Stimulated activated CD8-positive, alpha-beta memory T cell treated with anti-CD3 and anti-CD28 coated beads, Interleukin-7, amount 100 ng/mL, for 1 hour (primary cell): ENCODE data around the gene TFAP2E.

ENCODE experiments used
- DNase-seq, 2 donors: peaks; one replicate each; pipeline ENCODE4 v3.0.0-alpha.2; 2020; ENCODE audit warnings: low read depth in 2 of 2

TFAP2E gene

GRCh38 chr1:35573198-35574124 is at the start of gene TFAP2E:
TFAP2E (plus strand) TSS chr1:35573314; CDS start chr1:35573578, 264 bp downstream.
- no peak for DNase-seq

GRCh38 chr1:35524106-35524505 is 49.0 kb upstream of the TFAP2E start:
- DNase-seq: no peak

GRCh38 chr1:35530168-35530567 is 42.9 kb upstream of the TFAP2E start:
- no peak for DNase-seq

DNA sequence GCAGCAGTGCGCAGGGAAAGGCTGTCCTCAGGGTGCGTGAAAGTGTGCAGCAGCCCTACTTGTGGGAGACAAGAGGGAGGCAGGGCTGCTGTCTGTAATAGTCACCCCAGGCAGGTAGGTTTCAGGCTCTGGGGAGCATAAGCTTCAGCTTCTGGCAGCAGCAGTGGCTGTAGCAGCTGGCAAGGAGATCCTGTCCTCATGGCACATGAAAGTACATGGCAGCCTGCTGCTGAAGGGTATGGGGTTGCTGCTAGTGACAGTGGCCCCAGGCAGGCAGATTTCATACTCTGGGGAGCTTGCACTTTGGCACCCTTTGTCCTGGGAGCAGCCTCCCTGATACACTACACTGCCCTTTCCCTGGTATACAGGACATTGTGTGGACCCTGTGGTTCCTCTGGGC is 42.2 kb upstream of the TFAP2E start:
- DNase-seq: no peak

DNA sequence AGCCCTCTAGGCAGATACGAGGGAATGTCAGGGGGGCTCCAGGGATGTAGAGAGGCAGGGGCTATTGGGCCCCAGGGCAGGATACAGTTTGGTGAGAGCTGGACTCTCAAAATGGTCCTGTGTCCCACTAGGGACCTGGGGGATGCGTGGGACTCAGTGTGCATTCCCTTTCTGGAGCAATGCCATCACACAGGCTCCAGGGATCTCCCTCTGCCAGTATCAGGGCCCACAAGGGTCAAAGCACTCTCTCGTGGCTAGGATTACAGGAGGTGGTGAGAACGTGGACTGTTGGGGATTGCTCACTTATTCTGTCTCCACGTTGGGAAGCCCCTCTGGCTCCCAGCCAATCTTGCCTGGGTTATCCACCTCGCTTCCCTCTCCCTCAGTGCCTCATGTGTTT is 41.7 kb upstream of the TFAP2E start:
- no peak for DNase-seq

- DNase-seq: no peak
Observed at GRCh38 chr1:35532497-35533223, 40.5 kb upstream of the TFAP2E start.

DNA sequence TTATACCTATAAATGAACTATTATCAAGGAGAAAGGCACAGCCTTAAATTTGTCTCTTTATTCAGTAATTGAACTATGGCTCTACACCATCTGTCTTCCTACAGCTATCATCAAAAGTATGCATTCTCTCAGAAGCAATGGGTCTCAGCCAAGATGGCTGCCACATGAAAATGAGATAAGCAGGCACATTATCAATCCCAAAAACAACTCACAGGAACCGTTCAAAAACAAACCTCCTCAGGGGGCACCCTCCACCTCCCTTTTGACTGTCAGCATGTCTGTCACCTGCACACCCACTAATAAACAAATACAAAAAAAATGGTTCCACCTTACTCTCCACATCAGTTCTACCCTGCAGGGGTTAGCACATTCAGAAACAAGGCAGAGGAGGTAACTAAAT is 39.5 kb upstream of the TFAP2E start:
- no peak for DNase-seq

GRCh38 chr1:35535243-35535642 is 37.9 kb upstream of the TFAP2E start:
- no peak for DNase-seq

DNA sequence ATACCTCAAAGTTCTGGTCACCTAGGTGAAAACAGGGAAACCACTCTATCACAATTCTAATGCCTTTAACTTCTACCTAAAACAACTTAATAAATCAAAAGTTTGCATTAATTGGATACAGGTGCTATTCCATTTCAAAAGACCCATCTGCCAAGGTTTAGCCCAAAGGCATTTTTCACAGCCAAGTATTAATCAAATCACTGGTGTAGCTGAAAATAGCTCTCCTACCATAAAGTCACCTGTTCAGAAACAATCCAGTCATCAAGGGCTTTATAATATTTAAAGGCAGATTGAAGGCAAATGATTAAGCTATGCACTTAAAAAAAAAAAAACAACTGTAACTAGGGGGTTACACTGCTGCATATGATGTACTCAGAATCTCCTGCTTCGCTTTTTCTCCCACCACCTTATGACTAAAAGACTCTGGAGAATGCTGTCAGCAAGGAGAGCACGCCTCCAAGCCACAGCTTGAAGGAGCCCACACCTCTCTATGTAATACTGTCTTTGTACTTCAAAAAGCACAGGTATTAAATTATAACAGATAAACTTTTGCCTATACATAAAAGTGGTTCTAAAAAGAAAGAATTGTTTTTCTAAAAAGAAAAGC is 36.5 kb upstream of the TFAP2E start:
- DNase-seq: no peak

GRCh38 chr1:35537806-35538205 is 35.3 kb upstream of the TFAP2E start:
- DNase-seq: no peak

DNA sequence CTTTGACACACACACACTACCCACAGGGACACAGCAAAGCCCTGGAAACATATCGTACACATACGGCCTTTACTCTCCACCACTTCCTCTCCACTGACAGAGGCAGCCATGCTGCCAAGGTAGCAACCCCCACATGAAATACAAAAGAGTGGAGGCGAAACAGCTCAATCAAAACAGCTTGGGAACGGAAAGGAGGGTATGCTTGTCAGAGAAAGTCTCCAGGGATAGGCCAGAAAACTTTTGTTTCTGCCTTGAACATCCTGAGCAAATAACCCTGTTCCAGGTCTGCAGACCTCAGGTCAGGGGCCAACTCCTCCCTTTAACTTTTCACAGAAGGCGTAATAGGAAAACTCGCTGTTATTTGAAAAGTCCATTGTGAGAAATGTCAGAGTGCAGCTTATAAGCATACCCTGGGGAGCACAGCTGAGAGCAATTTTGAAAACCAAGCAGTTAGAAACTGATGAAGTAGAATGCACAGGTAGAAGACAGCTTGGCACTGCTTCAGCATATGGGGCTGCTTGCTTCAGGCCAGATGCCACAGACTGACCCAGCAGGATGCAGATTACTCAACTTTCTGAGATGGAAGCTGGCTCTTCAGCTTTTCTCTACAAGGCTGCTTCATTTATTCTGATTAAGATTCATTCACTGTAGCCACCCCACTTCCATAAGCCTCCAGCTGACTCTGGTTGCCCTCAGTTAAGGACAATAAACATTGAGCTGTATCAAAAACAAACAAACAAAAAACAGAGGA is 33.9 kb upstream of the TFAP2E start:
- DNase-seq: no peak

DNA sequence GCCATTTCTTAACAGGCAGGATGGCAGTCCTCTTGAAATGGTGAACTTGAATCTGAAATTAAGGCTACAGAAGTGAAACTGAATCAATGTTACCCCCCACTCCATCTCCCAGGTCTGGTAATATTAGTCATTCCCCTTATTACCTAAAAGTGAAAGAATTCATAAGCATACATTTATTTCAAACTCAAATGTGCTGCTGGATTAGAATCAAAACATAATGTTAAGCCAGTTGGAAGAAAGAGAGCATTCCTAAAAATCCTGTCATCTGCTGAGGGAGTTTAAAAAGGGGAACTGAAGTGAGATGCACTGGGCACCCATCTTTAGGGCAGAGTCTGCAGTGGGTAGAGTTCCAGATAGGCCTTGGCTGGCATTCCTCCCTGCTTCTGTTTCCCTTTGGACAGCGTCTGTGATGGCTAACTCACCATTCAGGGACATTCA is 33.3 kb upstream of the TFAP2E start:
- DNase-seq: no peak

DNA sequence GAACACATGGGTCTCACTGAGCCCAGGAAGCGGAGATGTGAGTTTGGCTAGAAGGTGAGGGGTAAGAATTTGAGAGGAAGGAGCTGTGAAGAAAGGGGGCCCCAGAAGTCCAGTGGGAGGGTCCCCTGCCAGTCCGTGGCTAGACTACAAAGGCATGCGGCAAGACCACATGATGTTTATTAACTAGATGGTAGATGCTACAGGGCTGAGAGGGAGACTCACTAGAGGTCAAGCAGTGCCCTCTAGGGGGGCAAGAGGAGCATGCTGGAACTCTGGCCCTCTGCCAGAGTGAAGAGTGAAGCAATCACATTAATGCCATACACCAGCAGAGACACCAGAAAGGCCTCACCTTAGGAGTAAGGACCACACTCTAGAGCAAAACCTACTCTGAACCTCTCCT is 28.1 kb upstream of the TFAP2E start:
- DNase-seq: no peak

DNA sequence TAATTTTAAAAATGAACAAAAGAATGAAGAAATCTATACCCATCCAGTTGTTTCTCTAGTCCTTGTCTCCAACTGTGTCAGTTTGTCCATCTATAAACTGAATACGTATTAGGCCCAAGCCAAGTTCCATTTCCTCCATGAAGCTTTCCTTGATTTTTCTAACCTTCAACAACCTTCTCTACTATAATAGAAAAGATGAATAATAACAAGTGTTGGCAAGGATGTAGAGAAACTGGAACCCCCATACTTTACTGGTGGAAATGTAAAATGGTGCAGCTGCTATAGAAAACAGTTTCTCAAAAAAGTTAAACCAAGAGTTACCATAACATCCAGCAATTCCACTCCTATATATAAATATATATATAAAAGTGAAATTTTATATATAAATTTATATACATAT is 26.5 kb upstream of the TFAP2E start:
- no peak for DNase-seq

GRCh38 chr1:35553851-35554250 is 19.3 kb upstream of the TFAP2E start:
- no peak for DNase-seq

GRCh38 chr1:35554266-35555211 is 18.6 kb upstream of the TFAP2E start:
- DNase-seq: no peak

- DNase-seq: no peak
Observed at GRCh38 chr1:35555212-35555584, 17.9 kb upstream of the TFAP2E start.

DNA sequence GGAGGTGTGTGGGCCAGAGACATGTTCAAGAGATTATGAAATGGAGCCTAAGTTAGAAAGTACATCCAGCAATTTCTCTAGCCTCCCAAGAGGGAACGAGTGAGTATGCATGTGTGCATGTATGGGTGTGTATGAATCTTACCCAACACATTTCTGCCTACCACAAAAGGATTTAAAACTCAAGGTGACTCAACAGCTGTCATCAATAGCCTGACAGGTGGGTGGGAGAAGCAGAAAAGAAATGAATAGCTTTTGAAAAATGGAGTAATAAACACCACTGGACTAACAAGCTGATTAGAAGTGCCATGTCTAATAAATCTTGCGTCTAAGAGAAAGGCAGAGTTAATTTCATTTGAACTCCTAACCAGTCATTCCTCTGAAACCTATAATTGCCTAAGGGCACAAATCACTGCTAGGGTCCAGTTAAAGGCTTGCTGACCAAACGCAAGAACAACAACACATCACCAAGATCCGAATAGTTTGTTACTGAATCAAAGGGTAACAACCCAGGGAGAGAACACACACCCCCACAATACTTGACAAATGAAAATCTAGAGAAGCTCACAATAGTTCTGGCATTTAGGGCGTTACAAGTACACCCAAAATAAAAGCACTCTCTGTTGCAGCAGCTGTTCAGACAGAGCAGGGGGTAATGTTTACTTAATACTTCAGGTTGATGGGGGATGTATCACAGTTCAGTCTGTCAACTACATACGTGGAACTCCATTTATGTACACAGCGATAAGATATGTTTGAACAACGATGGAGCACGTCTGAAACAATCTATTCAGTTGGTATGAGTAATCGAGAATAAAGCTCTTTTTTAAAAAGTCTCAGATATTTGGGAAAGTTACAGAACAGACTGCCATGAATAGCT is 17.3 kb upstream of the TFAP2E start:
- DNase-seq: no peak

- no peak for DNase-seq
Observed at GRCh38 chr1:35556484-35557117, 16.5 kb upstream of the TFAP2E start.
